Uterus (tissue), 4 donors: Measurements from ENCODE around the gene CFAP69. TPM values are rescaled to one million over a fixed set of nuclear protein-coding genes. Genes with fewer than 3 reads are reported as not detected.
A peak's percentile ranks its signal among the peaks of the same experiment; 100 is the strongest.

ENCODE experiments used
- DNase-seq, 2 donors: peaks; one replicate each; pipeline ENCODE4 v3.0.0-alpha.2; 2019 to 2020
- H3K27ac ChIP-seq, 2 donors: fragments of 200-600 bp; sonication (generic); 1 replicate in 1 of 2; 2 replicates in 1 of 2; pipeline ENCODE4 v1.5.1; 2016 to 2018
- H3K27me3 ChIP-seq, 2 donors: fragments of 200-600 bp; sonication (generic); one replicate each; pipeline ENCODE4 v1.5.1; 2018 to 2019; ENCODE audit warnings: control low read depth in 1 of 2
- H3K36me3 ChIP-seq, 2 donors: fragments of 200-600 bp; sonication (generic); one replicate each; pipeline ENCODE4 v1.5.1; 2019; ENCODE audit warnings: control low read depth in 1 of 2
- H3K4me1 ChIP-seq, 2 donors: fragments of 200-600 bp; sonication (generic); one replicate each; pipeline ENCODE4 v1.5.1; 2018 to 2019; ENCODE audit warnings: control low read depth in 1 of 2
- H3K4me3 ChIP-seq, 2 donors: fragments of 200-600 bp; sonication (generic); 1 replicate in 1 of 2; 2 replicates in 1 of 2; pipeline ENCODE4 v1.5.1; 2018 to 2019; ENCODE audit warnings: mild to moderate bottlenecking in 1 of 2
- H3K9me3 ChIP-seq, 2 donors: fragments of 200-600 bp; sonication (generic); one replicate each; pipeline ENCODE4 v1.5.1; 2019; ENCODE audit warnings: control low read depth in 1 of 2
- POLR2A ChIP-seq, 2 donors: fragments of 450-650 bp; IDR thresholded peaks; one replicate each; pipeline ENCODE4 v1.6.1; 2016; ENCODE audit warnings: antibody characterized with exemption in 2 of 2, mild to moderate bottlenecking in 1 of 2, moderate library complexity in 1 of 2
- intact Hi-C: fragments of 100-400 bp; cut with DNase I; formaldehyde crosslinking; loops from one replicate; pipeline ENCODE4 v1.15.1; 2023; ENCODE audit warnings: low total_unique reads
- total RNA-seq, 4 donors: library from RNA; depleted of rRNA in 3 of 4; stranded (reverse); fragments of >200 nt in 3 of 4; gene quantifications; one replicate each; pipeline versions ENCODE4 v1.1.0 to v1.2.4, GENCODE V29; 2014 to 2023
- TF ChIP-seq, protein P1 (sequence below), 4 experiments: fragments of 200-600 bp in 2 of 4; fragments of 450-650 bp in 2 of 4; sonication (generic) in 2 of 4; IDR thresholded peaks; one replicate each; pipeline ENCODE4 v1.5.1; 2016 to 2019; ENCODE audit warnings: antibody characterized with exemption in 4 of 4, mild to moderate bottlenecking in 2 of 4, moderate library complexity in 1 of 4
- donor health status: DM: yes; HTN: yes; CAD: no.

The CFAP69 gene
- total RNA-seq, 4 donors from 2014 or later: 5.9 to 17.4 (median 10.2) TPM

DNA sequence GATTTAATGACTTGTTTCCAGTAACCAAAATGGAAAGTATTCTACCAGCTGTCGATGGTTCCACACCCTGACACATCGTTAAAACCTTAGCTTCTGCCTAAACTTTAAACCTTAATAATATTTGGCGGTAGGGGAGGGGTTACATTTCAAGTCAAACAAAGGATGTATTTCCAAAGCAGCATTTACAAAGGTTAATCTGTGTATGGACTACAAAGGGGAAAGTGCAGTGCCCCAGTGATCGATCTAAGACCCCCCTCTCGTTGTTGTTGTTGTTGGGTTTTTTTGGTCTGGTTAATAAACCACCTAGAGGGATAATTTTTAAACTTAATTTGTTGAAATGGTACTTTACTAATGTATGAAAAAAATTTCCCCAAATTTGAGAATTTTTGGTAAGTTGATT is 34.5 kb upstream of the CFAP69 start:
- intact Hi-C loops: no loop called here
- H3K36me3 ChIP-seq: no peaks in the 10 kb centered on the region
- H3K9me3 ChIP-seq: no peaks in the 10 kb centered on the region
- H3K4me1 ChIP-seq: no peaks in the 10 kb centered on the region
- TF ChIP-seq POLR2A (IDR thresholded peaks at IDR 0.05): no peak
- TF ChIP-seq, protein P1, sequence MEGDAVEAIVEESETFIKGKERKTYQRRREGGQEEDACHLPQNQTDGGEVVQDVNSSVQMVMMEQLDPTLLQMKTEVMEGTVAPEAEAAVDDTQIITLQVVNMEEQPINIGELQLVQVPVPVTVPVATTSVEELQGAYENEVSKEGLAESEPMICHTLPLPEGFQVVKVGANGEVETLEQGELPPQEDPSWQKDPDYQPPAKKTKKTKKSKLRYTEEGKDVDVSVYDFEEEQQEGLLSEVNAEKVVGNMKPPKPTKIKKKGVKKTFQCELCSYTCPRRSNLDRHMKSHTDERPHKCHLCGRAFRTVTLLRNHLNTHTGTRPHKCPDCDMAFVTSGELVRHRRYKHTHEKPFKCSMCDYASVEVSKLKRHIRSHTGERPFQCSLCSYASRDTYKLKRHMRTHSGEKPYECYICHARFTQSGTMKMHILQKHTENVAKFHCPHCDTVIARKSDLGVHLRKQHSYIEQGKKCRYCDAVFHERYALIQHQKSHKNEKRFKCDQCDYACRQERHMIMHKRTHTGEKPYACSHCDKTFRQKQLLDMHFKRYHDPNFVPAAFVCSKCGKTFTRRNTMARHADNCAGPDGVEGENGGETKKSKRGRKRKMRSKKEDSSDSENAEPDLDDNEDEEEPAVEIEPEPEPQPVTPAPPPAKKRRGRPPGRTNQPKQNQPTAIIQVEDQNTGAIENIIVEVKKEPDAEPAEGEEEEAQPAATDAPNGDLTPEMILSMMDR (IDR thresholded peaks at IDR 0.05): no peak
- no peak for DNase-seq
- H3K27me3 ChIP-seq: no peaks in the 10 kb centered on the region
- peak overlapping the region in 1 of 2 donors; percentile 92 for H3K4me3 ChIP-seq
- H3K27ac ChIP-seq: peak overlapping the region; percentile 77 to 94

DNA sequence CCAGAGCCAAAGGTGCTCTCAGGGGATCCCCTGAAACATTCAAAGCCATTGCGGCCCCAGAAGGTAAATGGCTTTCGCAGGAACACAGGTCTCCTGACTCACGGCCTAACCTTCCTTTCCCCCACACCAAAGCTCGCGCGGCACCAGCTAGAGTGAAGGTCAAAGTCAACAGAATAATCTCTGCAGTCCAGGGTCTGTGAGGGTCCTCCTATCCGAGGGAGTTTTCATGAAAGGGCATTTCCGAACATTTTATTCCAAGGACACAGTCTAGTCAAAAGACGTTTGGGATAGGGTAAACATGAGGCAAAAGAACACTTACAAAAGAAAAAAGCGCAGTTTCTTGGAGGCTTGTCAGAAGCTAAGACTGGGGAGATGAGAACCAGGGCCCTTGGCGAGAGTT is 34.0 kb upstream of the CFAP69 start:
- no peaks in the 10 kb centered on the region for H3K4me1 ChIP-seq
- H3K4me3 ChIP-seq: peak overlapping the region; percentile 36 to 92
- intact Hi-C loops: no loop called here
- TF ChIP-seq, protein P1 (IDR thresholded peaks at IDR 0.05): no peak
- no peak for TF ChIP-seq POLR2A (IDR thresholded peaks at IDR 0.05)
- peak overlapping the region; percentile 77 to 94 for H3K27ac ChIP-seq
- H3K9me3 ChIP-seq: no peaks in the 10 kb centered on the region
- no peaks in the 10 kb centered on the region for H3K36me3 ChIP-seq
- peak; percentile 20 for DNase-seq
- H3K27me3 ChIP-seq: no peaks in the 10 kb centered on the region

DNA sequence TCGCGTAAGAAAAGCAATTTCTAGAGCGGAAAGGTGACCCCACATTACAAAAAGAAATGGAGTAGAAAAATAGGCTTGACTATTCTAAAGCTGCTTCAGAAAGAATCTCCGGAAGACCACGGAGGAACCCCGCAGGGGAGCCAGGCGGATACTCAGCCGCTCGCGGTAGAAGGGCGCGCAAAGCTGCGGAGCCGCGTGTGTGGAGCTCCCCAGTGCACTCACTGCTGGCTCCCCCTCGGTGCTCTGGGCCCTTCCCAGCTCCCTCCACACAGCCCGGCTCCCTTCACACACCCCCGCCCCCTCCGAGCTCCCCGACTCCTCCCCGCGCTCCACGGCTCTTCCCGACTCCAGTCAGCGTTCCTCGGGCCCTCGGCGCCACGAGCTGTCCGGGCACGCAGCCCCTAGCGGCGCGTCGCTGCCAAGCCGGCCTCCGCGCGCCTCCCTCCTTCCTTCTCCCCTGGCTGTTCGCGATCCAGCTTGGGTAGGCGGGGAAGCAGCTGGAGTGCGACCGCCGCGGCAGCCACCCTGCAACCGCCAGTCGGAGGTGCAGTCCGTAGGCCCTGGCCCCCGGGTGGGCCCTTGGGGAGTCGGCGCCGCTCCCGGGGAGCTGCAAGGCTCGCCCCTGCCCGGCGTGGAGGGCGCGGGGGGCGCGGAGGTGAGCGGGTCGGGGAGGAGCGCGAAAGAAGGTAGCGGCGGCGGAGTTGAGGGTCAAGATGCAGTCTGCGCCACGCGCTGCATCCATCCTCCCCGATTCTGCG is 33.4 kb upstream of the CFAP69 start, which contains the start of gene STEAP2:
Gene STEAP2, plus strand, starts transcription at position 350 of the 758 bp plus-strand sequence. CDS start 13,343 bp downstream, outside the sequence.
- Histone ChIP-seq H3K4me1 (no peaks in the 10 kb centered on the region), H3K27ac (peak within 1 kb of the TSS; percentile 77 to 94), H3K27me3 (no peaks in the 10 kb centered on the region), H3K9me3 (no peaks in the 10 kb centered on the region), H3K4me3 (peak within 1 kb of the TSS; percentile 36 to 92), H3K36me3 (no peaks in the 10 kb centered on the region)
- peak; percentile 94 to 95 for DNase-seq
- intact Hi-C loops: no loop called here
- peak in 1 of 2 donors; percentile 65 for TF ChIP-seq POLR2A (IDR thresholded peaks at IDR 0.05)
- TF ChIP-seq, protein P1 (IDR thresholded peaks at IDR 0.05): peak; percentile 40 to 86 (median 64)

DNA sequence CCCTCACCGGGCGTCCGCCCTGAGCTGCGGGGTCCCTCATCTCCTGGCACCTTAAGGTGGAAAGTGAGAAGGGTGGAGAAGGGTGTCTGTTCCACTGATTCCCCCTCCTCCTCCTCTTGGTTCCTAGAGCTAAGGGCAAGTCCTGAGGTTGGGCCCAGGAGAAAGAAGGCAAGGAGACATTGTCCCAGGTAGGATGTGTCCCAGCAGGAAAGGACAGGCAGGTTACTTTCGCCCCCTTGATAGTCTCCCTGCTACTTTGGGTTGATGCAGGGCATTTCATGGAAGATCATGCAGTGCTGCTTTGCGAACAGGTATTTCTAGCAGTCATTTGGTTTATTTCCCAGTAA is 32.9 kb upstream of the CFAP69 start:
- Histone ChIP-seq H3K36me3 (no peaks in the 10 kb centered on the region), H3K4me3 (peak overlapping the region; percentile 36 to 92), H3K9me3 (no peaks in the 10 kb centered on the region), H3K27ac (peak overlapping the region; percentile 77 to 94), H3K4me1 (no peaks in the 10 kb centered on the region), H3K27me3 (no peaks in the 10 kb centered on the region)
- TF ChIP-seq, protein P1 (IDR thresholded peaks at IDR 0.05): no peak
- no peak for TF ChIP-seq POLR2A (IDR thresholded peaks at IDR 0.05)
- intact Hi-C loops: no loop called here
- DNase-seq: no peak

DNA sequence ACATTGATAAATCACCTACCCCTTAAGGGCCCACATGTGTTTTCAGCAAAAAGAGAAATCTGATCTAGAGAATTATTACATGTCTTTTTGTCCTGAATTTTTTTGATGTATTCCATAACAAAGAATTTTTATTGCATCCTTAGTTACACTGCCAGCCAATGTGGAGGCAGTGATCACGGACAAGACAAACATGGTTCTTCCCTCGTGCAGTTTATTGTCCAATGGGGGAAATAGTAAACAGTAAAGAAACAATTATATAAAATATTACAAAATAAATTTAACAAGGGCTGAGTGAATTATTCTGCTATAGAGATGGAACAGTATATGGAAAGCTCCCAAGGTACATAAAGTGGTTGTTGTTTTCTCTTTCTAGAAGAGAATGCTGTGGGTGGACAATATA is 31.5 kb upstream of the CFAP69 start:
- no peak for TF ChIP-seq POLR2A (IDR thresholded peaks at IDR 0.05)
- TF ChIP-seq, protein P1 (IDR thresholded peaks at IDR 0.05): no peak
- intact Hi-C loops: no loop called here
- peak overlapping the region in 1 of 2 donors; percentile 94 for H3K27ac ChIP-seq

More for the DNA sequence above, 31.5 kb upstream of the CFAP69 start:
- H3K27me3 ChIP-seq: no peaks in the 10 kb centered on the region
- H3K36me3 ChIP-seq: no peaks in the 10 kb centered on the region
- no peak for DNase-seq
- no peak overlapping the region for H3K4me3 ChIP-seq
- no peaks in the 10 kb centered on the region for H3K4me1 ChIP-seq
- no peaks in the 10 kb centered on the region for H3K9me3 ChIP-seq
